Amygdala (tissue), 56 donors: ENCODE measurements around the gene DLL1.

Experiments
- DNase-seq, 56 donors: peaks; one replicate each; lab custom pipeline; 2025; lab: John Stamatoyannopoulos, UW

DLL1 gene

DNA sequence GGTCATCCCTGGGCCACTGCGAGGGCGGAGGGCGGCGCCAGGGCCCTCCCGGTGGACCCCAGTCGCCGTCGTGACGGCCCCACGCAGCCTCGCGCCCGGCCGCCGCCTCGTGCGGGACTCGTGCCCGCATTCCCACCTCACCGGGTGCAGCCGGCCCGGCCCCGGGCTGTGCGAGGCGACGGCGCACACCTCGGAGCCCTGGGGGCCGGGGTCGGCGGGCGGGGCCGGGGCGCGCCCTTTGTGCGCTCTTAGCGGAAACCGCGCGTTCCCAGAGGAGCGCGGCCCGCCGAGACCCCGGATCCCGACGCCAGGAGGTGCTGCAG is 5.5 kb upstream of the DLL1 start:
- DNase-seq = no peak

DNA sequence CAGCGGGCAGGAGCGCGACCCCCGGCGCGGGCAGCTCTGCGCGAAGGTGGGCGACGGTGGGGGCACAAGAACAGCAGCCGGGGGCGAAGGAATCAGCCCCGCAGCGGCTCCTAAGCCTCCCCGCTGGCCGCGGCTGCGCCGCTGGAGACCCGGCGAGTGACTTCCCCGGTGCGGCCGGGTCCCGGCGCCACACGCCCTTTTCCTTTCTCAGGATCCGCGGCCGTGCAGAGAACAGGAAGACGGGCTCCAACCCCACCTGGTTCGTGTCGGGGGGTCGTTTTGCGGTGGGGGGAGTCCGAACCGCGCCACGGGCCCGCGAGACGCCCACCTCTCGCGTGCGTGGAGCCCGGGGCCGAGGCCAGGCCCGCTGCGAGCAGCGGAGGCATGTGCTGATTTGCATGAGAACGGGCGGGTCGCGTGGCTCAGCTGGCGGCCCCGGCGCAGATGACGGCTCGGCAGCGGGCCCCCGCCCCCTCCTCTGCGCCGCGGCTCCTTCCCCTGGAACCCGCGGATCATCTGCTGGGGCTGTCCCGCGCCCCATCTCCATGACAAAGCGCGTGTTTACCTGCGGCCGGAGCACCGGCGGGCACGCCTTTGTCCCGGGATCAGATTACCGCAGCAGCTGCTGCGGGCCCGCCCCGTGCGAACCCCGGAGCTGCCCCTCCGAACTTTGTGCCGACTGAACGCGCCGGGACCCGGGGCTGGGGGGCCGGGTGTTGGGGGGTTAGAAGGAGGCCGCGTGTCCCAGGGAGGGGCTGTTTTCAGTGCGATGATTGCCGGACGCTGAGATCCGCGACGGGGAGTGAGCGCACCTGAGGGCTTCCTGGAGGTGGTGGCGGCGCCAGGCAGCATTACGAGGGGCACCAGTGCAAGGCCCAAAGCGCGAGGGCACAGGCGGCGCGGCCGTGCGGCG is 4.9 kb upstream of the DLL1 start:
- peak in 7 of 56 donors; percentile 32 to 64 (median 38) for DNase-seq

DNA sequence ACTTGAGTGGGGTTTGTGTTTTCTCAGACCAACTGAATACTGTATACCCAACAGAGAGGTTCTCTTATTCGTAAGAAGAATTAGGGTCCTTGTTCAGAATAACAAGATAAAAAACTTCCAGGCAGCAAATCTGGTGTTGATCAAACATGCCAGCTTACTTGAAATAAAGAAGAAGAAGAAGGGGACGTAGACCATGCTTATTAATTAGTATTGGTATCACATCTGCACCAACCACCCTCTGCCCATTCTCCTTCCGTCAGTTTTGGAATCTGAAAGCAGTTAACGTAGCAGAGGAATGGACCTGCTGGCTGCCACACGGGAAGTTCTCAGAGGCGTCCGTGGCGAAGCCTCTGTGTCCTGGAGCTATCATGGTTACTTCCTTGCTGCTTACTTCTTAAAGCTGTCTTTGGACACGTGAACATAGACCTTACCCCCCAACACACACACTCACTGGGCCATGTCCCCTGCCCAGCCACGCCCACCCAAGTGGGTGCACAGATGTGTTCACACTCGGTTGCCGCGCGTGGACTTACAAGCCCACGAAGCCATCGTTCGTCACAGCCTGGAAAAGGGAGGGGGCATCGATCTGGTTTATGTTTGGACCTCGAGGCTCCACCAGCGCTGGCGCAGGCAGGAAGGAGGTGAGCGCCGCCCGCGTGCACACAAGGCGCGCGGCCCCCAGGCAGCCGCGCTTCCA is 4.1 kb upstream of the DLL1 start:
- DNase-seq = no peak

DNA sequence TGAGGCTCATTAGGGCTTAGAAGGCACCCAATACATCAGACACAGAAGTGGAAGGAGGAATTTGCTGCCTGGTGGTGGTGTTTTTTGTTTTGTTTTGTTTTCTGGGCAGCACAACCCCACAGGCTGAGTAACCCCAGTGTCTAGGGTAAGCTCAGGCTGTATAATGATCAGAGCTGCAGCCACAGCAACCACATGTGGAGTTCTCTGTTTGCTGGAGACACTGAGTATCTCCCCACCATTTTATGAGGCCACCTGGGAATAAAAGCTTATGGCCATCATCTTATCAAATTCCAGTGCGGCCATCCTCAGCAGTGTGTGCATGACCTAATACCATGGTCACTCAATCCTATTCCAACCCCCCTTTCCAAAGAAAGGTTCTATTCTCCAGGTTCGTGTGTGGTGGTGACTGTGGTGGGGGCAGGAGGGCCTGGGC is 3.4 kb upstream of the DLL1 start:
- no peak for DNase-seq

DNA sequence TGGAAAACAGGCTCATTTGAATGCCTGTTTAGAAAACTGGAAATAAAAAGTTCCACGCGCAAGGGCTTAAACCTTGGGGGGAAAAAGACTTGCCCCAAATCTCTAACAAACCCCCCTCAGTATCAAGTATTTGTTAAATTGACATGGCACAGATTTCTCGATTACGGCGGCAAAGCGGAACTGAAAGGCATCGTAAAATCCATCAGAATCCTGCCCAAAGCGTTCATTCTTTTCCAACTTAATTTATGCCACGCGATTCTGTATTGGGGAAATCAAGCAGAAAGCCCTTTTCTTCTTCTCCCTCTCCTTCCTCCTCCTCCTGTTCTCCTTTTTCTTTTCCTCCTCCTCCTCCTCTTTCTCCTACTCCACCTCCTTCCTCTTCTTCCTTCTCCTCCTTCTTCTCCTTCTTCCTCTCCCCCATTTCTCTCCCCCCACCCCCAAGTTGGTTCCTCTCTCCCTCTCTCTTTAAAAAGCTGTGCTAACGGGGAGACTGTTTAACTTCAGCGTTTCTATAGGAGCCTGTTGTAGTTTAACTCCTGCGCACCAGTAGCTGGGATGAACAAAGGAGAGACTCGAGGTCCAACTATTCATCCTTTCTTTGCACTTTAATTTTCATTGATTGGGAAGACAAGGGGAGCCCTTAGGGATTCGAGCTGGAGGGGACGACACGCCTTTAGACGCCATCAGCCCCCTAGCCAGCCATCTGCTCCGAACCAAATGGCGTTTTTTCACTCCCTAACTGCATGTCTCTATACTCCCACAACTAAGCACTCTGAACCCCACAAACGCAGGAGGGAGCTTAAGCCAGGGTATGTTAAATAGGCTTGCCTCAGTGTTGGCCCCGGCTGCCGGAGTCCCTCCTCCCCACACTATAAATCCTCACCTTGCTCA is 2.7 kb upstream of the DLL1 start:
- DNase-seq = no peak

DNA sequence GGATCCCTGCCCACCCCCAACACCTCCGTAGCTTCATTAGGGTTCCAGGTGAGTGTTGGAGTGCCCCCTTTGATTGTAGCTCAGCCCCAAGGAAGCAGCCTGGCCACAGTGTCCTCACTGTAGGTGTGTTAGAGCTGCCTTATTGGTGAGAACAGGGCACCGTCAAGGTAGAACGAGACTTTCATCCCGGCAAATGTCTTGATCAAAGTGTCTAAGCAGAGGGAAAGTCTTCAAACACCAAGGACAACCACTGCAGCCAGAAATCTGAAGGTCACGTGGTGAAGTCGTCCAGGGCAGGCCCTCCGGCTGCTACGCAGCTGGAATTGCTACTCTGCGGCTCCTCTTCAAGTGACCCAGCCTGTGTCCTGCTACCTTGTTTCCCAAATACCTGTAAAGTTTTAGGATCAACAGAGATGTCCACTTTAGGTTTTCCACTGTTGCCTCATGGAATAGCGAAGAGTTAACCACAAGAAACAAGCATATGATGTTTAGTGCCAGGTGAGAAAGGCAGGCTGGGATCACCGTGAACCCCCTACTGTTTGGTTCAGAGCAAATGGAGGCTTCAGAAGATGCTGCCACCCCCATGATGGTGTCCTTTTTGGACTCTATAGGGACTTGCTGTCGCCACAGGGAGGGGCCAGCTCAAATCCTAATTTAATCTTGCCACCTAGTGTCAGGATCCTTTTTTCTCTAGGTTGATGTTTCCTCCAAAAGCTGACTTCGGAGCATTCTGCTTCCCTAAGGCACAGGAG is 1.7 kb upstream of the DLL1 start:
- DNase-seq = peak in 7 of 56 donors; percentile 24 to 60 (median 38)

DNA sequence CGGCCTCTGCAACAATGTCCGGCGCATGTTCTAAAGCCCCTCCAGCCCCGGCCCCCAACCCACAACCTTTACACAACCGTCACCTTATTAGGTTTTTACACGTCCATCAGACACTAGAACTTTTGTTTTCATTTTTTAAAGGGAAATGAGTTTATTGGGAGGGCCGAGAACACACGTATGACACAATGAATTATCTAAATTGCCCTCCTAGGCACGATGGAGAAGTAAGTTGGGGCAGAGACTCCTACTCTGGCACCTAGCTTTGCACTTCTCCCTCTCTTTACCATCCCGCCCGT is 1.2 kb upstream of the DLL1 start:
- DNase-seq = peak in 1 of 56 donors; percentile 61

DNA sequence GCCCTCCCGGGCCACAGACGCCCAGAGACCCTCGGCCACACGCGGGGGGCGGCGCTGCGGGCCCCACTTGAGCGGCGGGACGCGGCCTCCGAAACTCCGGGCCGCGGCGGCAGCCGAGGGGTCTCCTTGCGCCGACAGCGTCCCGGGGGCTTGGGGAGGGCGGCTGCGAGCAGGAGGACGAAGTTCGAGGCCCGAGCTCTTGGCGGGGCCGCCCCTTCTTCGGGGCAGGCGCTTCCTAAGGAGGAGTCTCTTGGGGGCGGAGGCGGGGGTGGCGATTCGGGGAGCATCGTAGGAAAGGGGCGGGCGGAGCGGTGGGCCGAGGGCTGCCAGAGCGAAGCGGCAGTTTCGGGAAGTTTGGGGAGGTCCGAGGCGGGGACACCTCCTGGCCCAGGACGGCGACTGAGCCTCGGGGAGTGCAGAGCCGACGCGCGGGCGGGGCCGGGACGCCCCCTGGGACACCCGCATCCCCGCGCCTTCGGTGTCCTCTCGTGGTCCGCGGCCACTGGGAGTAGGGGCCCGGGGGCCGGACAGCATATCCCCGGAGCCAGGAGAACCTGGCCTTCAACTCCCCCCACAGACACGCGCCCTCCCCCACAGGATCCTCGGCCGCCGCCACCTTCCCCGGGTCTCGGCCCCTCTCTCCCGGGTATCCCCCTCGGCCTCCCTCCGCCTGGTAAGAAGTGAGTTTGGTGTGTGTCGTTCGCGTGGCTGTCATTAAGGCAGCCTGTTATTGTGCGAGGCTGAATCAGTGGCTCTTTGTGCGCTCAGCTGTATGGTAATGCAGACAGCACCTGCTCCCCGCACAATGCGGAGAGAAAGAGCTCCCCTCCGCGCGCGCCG is 613 bp upstream of the DLL1 start:
- DNase-seq = peak in 52 of 56 donors; percentile 27 to 90 (median 72)

DNA sequence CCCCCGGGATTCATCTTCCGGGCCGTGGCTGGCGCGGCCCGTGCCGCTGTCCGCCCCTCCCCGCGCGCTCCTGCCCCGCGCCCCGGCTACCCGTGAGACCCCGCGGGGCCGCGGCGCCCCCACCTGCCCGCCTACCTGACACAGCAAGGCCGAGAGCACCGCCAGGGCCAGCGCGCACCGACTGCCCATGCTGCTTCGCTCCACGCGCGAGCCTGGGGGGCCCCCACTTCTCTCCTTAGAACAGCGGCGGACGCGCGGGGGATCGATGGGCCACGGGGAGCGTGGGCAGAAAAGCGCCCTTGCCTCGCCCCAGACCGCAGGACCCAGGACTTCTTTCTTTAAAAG is 955 bp downstream of the DLL1 start:
- DNase-seq = peak in 1 of 56 donors; percentile 36

DNA sequence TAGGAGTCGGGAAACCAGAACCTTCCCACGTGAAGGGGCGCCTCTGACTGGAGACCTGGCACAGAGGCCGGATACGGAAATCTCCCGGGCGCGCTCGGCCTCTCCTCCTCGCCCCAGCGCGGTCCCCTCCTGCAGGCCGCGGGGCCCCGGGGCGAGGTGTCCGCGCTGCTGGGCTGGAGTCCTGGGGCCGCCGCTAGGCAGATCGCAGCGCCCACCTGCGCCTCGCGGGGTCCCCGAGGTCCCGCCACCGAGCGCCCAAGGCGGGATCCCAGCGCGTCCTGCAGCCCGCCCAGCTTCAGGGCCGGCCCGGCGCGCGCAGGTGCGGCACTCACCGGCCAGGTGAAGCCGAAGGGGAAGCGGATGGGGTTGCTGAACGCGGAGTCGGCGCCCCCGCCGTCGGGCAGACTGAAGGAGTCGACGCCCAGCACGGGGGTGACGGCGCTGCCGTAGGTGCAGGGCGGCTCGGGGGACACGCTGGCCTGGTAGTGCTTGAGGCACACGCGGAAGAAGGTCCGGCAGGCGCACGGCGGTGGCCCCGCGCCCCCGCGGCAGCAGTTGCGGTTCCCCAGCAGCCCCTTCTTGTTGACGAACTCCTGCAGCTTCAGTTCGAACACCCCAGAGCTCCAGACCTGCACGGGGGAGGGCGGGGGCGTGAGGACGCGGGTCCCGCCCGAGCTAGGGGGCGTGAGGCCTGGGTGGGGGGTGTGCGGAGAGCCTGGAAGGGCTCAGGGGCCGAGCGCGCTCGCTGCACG is 1.5 kb downstream of the DLL1 start:
- no peak for DNase-seq

DNA sequence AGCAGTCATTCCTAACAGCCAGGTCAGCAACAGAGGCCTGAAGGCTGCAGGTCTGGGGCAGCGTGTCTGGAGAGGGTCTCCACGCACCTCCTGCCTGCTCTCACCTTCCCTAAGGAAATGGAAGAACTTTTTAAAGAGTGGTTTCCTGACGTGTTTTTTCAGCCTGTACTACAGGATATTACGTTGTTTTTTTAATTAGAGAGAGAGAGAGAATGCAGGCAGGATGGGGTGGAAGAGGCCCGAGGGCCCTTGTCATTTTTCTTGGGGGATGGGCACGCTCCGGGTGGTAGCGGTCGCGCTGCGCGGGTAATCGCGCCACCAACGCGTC is 2.1 kb downstream of the DLL1 start:
- no peak for DNase-seq

DNA sequence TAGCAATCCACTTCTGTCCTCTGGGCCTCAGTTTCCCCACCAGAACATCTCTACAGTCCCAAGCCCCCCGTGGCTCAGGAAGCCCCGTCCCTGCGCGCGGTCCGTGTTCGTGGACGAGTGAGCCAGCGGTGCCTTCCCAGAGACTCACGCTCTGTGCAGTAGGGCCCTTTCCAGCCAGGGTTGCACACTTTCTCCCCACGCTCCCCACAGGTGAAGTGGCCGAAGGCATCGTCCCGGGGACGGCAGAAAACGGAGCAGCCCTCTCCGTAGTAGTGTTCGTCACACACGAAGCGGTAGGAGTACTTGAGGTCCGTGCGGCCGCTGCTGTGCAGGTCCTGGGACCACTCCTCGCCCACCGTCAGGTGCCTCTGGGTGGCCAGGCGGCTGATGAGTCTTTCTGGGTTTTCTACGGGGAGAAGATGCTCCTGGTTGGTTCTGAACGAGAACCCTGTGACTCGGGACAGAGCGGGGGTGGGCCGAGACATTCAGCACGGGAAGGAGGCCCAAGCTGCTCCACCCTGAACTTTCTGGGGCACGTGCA is 2.7 kb downstream of the DLL1 start:
- DNase-seq = no peak

DNA sequence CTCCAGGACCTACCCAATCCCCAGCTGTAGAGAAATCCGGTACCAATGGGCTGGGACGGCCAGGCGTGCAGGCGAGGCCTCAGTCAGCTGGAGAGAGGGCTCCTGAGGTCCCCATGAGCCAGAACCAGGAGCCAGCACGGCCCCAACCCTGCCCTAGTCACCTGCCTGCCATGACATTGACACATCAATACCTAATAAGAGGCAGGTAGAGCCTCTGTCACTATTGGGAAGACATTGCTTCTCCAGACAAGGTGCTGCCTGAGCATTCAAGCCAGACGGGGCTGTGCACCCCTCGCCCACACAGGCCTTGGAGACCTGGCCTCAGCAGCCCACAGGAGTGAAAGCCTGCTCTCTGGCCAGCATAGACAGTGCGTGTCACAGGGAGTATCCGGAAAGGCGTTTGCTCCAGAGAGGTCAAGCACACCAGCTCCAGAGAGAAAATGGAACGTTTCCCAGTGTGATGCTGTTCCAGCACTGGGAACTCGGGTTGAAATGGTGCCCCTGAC is 3.5 kb downstream of the DLL1 start:
- DNase-seq = no peak

DNA sequence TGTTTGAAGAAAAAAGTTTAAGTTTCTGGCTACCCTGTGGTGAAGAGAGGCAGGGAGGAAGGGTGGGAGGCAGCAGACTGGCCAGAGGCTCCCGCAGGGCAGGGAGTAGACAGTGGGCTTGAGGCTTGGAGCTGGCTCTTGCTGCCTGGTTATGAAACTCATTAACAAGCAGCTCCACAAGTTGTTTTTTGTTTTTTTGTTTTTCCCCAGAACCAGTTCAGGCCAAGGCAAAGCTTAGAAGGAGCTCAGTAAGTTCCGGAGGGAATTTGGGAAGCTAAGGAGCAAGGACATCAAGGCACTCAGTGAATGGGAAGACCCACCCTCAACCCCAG is 4.0 kb downstream of the DLL1 start:
- peak in 1 of 56 donors; percentile 62 for DNase-seq

DNA sequence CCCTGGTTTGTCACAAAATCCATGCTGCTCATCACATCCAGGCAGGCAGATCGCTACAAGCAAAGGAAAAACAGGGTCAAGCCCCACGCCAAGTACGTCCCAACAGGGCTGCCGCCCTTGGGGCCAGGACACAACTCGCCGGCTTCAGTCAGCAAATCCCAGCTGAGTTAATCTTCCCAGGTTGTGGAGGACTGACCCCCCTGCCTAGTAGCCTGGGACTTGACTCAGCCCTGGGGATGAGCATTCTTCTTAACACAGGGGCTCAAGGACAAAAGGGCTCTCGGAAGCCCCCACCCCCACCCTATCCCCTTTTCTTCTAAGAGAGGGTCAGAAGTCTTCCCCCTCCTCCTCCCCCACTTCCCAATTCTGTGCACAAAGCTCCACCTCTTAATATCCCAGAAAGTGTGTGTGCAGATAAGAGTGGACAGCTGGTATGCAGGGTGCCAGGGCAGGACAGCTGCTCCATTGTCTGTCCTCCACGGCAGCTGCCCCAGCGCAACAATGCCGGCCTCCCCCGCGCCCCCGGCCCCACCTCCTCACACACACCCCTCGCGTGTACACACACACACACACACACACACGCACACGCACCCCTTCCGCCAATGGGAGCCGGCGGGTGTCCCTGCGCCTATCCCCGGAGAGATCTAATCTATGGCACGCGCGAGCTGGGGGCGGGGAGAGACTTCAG is 4.5 kb downstream of the DLL1 start:
- DNase-seq = peak in 44 of 56 donors; percentile 24 to 87 (median 70)

DNA sequence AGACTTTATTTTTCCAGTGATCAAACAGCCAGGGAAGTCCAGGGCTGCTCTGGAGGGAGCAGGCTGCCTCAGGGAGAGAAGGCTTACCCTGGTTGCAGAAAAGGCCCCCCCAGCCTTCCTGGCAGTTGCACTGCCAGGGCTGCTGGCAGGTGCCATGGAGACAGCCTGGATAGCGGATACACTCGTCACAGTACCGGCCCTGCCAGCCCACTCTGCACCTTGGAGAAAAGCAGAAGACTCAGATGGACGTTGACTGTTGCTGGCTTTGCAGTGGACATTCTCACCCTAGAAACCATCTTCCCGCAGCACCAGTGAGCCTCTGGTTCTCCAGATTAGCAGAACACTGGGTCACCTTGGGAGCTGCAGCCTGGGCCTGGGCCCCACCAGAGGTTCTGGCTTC is 5.4 kb downstream of the DLL1 start:
- DNase-seq = no peak

DNA sequence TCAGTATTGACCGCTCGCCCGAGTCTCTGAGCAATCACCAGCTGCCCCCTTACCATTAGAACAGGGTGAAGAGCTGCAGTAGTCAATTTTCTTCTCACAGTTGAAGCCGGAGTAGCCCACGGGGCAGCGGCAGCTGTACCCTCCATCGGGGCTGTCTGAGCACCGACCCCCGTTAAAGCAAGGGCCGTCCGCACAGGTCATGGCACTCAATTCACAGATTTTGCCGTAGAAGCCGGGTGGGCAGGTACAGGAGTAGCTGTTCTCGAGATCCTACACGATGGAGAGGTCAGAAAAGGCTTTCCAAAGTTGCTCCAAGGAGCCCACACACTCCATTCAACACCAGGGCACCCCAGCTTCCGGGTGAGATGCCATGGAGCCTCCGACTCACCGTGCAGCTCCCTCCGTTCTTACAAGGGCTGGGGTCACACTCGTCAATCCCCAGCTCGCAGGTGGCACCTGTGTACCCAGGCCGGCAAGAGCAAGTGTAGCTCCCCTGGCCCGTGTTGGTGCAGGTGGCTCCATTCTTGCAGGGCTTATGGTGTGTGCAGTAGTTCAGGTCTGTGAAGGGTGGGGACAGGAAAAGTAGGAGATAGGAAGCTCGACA is 5.9 kb downstream of the DLL1 start:
- DNase-seq = no peak
